HUES64 (cell line): ENCODE results near the gene PSMC3IP.

Source experiments
- H3K27ac ChIP-seq: 2 replicates; pipeline ENCODE4 v1.7.0; 2013; ENCODE audit warnings: low read depth, low read length, inconsistent platforms
- H3K27me3 ChIP-seq: 2 replicates; pipeline ENCODE4 v1.6.1; 2013; ENCODE audit warnings: mild to moderate bottlenecking, low read length; ENCODE audit not compliant: insufficient read depth
- H3K36me3 ChIP-seq: 2 replicates; pipeline ENCODE4 v1.6.1; 2013; ENCODE audit warnings: mild to moderate bottlenecking, low read length; ENCODE audit not compliant: insufficient read depth
- H3K4me1 ChIP-seq: 2 replicates; pipeline ENCODE4 v1.6.1; 2013; ENCODE audit warnings: mild to moderate bottlenecking, low read length, moderate library complexity; ENCODE audit not compliant: insufficient read depth
- H3K4me3 ChIP-seq: 2 replicates; pipeline ENCODE4 v1.5.1; 2013; ENCODE audit warnings: mild to moderate bottlenecking, low read length, moderate library complexity
- H3K9ac ChIP-seq: 2 replicates; pipeline ENCODE4 v1.6.1; 2013; ENCODE audit warnings: mild to moderate bottlenecking, low read depth, low read length
- H3K9me3 ChIP-seq: 2 replicates; pipeline ENCODE4 v1.6.1; 2013; ENCODE audit warnings: low read depth, low read length; ENCODE audit not compliant: insufficient read depth
- WGBS: fragments of 150-250, 120-280 bp; methylation state at CpG from one replicate; pipeline ENCODE4 v1.1.7; 2013; ENCODE audit warnings: missing lambda C conversion rate; 5-methylcytosine and 5-hydroxymethylcytosine counted together

The PSMC3IP gene

DNA sequence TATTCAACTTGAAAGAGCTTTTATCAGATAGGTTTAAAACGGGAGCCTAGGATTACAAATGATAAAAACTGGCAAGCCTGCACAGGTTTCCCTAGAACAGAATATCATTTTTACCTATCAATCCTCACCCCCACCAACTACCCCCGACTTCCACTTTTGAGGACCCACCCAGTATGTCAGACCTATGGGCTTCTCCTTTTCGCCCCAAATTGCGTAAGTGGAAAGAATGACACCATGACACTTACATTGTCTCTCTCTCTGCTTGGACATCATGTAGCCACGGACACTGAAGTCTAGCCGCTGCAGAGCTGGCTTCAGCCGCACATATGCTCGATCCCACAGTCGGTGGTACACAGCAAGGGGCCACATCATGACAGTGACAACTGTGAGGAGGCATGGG lies 7.4 kb upstream of the PSMC3IP start:
- Histone ChIP-seq H3K27me3 (no peaks in the 10 kb centered on the region), H3K27ac (no peak overlapping the region), H3K4me3 (no peak overlapping the region), H3K9ac (no peak overlapping the region), H3K4me1 (no peaks in the 10 kb centered on the region), H3K9me3 (no peaks in the 10 kb centered on the region), H3K36me3 (peaks cover 90% of the 10 kb centered on the region)
- WGBS: 94% methylated on average over 8 of the region's 9 CpGs

DNA sequence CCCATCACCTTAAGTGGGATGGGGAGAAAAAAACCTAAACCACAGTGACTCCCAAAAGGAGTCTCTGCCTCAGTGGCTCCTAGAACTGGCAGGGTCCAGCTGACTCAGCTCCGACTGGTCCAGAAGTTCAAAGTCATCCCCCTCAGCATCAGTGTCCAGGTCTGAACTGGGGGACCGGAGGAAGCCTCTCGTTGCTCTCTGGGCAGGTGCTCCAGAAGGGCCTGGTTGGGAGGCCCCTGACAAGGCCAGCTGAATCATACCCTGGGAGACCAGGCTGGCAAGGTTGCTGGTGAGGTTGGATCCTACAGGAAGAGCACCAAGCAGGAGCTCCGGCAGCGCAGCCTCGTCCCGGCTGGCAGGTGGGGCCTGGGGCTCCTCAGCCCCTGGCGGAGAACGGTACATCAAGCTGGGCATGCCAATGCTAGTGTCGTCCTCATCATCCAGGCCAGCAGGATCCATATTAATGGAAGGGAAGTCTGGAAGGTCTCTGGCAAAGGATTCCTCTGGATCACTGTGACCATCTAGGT lies 4.3 kb upstream of the PSMC3IP start:
- Histone ChIP-seq H3K36me3 (peaks cover 65% of the 10 kb centered on the region), H3K9me3 (no peaks in the 10 kb centered on the region), H3K27ac (no peak overlapping the region), H3K9ac (no peak overlapping the region), H3K4me1 (no peaks in the 10 kb centered on the region; the same call in 1 of the 2 replicates), H3K4me3 (no peak overlapping the region), H3K27me3 (no peaks in the 10 kb centered on the region)
- WGBS: 95% methylated on average over 10 of the region's 10 CpGs

DNA sequence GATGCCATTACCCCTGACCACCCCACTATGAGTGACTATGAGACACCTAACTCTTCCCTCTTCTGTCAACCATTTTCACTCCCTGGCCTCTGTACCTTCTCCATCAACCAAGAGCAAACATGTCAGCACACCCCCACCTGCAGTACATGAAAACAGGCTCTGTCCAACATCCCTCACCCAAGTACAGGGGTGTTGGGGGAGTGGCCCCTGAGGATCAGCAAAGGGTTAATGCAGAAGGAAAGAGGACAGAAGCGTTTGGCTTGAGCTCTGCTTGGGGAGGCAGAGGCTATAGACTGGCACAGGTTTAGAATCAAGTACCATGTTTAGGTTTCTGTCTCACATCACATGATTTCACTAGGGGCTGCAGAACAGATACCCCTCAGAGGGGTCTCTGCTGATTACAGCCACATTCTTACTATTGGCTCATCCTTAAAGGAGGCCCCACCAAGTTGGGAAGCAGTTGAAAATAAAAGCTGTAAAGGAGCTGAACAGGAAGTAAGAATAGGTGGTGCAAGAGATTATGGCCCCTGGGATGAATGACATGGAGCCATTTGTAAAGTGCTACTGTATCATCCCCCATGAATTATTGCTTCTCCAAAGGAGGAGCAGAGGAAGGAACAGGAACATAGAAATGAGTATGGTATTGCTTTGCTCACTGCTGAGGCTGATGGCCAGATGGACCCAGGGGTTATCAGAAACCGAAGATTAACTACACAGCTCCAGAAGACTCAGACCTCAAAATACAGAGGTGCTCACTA lies 2.4 kb upstream of the PSMC3IP start:
- H3K4me3 ChIP-seq: no peak overlapping the region

DNA sequence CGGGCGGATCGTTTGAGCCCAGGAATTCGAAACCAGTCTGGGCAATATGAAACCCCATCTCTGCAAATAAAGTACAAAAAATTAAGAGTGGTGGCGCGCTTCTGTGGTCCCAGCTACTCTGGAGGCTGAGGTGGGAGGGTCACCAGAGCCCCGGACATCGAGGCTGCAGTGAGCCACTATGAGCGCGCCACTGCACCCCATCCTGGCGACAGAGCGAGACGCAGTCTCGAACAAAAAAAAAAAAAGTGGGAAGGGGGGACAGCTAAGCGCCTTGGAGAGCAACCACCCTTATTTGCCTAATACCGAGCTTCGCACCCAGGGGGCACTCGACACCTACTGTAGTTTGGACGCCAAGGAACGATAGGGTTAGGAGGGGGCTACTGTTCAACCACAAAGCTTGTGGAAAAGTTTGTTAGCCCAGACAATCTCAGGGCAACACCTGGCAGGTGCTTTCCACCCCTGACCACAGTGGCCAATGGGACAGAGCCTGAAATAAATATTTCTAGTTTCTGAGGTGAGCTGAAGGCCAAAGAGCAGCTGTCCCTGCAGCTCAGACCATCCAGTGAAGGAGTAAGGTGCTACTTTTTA lies 847 bp upstream of the PSMC3IP start:
- peak overlapping the region; percentile 88 for H3K4me3 ChIP-seq
- H3K27me3 ChIP-seq: no peaks in the 10 kb centered on the region
- H3K9ac ChIP-seq: peak overlapping the region; percentile 94
- WGBS: 2% methylated on average over 19 of the region's 20 CpGs
- H3K27ac ChIP-seq: peak overlapping the region; percentile 77
- no peaks in the 10 kb centered on the region for H3K9me3 ChIP-seq
- no peaks in the 10 kb centered on the region; the same call in 1 of the 2 replicates for H3K4me1 ChIP-seq
- H3K36me3 ChIP-seq: peaks cover 61% of the 10 kb centered on the region

More for the DNA sequence above, 2.4 kb upstream of the PSMC3IP start:
- Histone ChIP-seq H3K9me3 (no peaks in the 10 kb centered on the region), H3K4me1 (no peaks in the 10 kb centered on the region; the same call in 1 of the 2 replicates), H3K27ac (no peak overlapping the region), H3K27me3 (no peaks in the 10 kb centered on the region), H3K36me3 (peaks cover 62% of the 10 kb centered on the region), H3K9ac (no peak overlapping the region)
- 86% methylated on average over 2 of the region's 2 CpGs for WGBS

DNA sequence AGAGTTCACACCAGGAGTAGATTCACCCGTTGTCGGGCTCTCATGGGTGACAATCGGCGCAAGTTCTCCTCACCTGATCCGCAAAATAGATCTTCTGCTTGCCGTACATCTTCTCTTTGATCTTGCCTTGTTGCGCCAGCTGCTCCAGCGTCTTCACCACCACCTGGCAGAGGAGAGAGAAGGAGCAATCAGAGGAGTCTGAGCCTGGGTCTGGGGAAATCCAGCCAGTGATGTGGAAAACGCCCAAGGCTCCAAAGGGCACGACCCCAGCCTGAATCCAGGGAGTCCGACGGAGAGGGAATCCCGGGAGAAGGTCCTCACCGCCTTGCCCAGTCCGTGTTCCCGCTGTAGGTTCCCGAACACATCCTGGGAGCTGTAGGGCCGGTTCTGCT lies 393 bp downstream of the PSMC3IP start:
- Histone ChIP-seq H3K36me3 (peaks cover 61% of the 10 kb centered on the region), H3K4me1 (no peaks in the 10 kb centered on the region; the same call in 1 of the 2 replicates), H3K9ac (peak overlapping the region; percentile 94), H3K27ac (peak overlapping the region; percentile 82), H3K9me3 (no peaks in the 10 kb centered on the region), H3K4me3 (peak overlapping the region; percentile 88), H3K27me3 (no peaks in the 10 kb centered on the region)
- WGBS: 5% methylated on average over 18 of the region's 18 CpGs

DNA sequence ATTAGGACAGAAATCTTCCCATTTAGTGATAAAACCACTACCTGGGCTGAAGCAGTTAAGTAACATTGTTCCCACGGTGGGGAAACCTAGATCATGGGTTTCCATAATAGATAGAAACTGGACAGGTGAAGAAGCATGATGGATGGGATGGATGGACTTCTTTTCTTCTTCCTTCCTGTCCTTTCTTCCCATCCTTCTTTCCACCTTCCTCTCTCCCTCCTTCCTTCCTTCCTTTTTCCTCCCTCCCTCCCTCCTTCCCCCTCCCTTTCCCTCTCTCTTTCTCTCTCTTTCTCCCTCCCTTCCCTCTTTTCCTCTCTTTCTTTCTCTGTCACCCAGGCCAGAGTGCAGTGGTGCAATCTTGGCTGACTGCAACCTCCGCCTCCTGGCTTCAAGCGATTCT lies 3.1 kb downstream of the PSMC3IP start:
- H3K9ac ChIP-seq: no peak overlapping the region
- H3K27me3 ChIP-seq: no peaks in the 10 kb centered on the region

DNA sequence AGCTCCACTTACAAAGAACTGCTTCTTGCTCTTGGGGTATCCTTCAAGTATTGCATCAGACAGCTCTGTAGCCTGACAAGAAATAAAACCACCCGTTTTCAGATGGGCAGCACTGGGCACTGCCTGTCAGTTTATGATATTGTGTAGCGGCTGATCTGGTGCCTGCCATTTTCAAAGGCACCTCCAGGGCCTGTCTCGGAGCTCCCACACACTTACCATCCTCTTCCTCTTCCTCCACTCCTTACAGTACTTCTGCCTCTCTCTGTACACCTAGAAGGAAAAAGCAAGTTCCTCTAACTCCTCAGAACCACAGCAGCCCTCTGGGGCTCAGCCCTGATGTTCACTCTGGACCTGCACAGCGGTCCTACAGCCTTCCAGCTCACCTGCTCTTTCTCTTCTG lies 4.4 kb downstream of the PSMC3IP start:
- Histone ChIP-seq H3K27ac (no peak overlapping the region), H3K9ac (no peak overlapping the region), H3K36me3 (peaks cover 81% of the 10 kb centered on the region), H3K4me3 (no peak overlapping the region), H3K9me3 (no peaks in the 10 kb centered on the region), H3K4me1 (no peaks in the 10 kb centered on the region), H3K27me3 (no peaks in the 10 kb centered on the region)
- WGBS: 95% methylated on average over 4 of the region's 4 CpGs

More for the DNA sequence above, 3.1 kb downstream of the PSMC3IP start:
- no peaks in the 10 kb centered on the region; the same call in 1 of the 2 replicates for H3K4me1 ChIP-seq
- WGBS: 86% methylated on average over 3 of the region's 3 CpGs
- H3K9me3 ChIP-seq: no peaks in the 10 kb centered on the region
- no peak overlapping the region for H3K27ac ChIP-seq
- H3K4me3 ChIP-seq: no peak overlapping the region
- peaks cover 70% of the 10 kb centered on the region for H3K36me3 ChIP-seq

DNA sequence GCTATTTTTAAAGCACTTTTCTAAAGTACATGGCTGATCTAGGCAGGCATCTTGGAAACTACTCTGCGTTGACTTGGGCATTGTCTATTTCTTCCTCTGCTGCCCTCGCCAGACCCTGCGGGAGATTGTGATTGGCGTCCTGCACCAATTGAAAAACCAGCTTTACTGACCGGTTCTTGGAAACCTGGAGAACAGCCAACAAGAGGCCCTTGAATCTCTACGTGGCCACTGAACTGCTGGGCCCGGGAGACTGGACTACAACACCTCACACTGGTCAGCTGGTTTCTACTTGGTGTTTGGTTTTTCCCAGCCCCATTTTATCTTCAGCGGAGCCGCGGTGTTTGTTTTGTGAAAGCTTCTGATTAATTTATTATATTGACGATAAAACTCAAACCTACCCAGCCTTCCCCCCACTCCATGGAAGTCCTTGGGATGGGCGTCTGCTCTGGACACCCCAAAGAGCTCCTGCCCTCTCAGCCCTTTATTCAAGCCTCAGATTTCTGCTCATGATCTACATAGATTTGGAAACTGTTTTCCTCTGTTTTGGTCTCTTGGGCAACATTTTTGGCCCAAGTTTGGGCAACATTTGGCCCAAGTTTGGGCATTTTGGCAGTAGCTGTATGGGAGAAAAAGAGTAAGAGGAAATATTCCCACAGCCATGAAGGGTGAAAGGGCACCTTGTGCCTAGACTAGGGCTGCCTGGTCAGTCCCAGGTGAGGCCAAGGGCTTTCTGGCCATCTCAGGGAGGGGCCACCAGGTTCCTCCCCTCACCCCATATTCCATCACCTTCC lies 5.9 kb downstream of the PSMC3IP start:
- Histone ChIP-seq H3K4me3 (no peak overlapping the region), H3K4me1 (no peaks in the 10 kb centered on the region), H3K9ac (no peak overlapping the region), H3K27me3 (no peaks in the 10 kb centered on the region), H3K9me3 (no peaks in the 10 kb centered on the region), H3K27ac (no peak overlapping the region), H3K36me3 (peaks cover 78% of the 10 kb centered on the region)
- WGBS: 95% methylated on average over 9 of the region's 12 CpGs

DNA sequence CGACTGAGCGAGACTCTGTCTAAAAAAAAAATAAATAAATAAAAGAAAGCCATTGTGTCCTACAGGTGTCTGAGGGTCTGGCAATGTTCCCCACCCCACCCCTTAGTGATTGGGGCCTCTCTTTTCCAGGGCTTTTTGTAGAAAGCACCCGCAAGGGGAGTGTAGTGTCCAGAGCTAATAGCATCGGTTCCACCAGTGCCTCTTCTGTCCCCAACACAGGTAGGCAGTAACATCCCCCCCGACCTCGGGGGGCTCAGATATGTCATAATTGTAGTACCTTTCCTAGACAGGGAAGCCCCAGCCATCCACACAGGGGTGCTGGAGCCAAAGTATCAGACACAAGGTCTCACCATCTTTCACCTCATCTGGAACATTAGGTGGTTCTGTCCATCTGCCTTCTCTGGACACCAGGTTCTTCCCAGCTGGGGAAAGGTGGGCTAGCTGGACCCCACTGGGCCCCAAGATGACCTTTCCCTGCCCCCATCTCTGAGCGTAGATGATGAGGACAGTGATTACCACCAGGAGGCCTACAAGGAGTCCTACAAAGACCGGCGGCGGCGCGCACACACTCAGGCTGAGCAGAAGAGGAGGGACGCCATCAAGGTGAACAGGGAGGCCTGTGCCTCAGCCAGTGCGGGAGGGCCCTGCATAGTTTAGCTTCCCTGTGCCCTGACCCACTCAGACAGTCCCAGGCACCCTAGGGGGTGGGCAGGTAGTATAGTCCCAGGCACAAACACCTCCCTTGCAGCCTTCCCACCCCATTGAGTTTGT lies 9.0 kb downstream of the PSMC3IP start:
- Histone ChIP-seq H3K36me3 (peaks cover 76% of the 10 kb centered on the region), H3K9me3 (no peaks in the 10 kb centered on the region), H3K27ac (no peak overlapping the region), H3K4me3 (no peak overlapping the region), H3K4me1 (peaks cover 5% of the 10 kb centered on the region; the same call in 1 of the 2 replicates), H3K9ac (no peak overlapping the region), H3K27me3 (no peaks in the 10 kb centered on the region)
- 87% methylated on average over 12 of the region's 14 CpGs for WGBS

DNA sequence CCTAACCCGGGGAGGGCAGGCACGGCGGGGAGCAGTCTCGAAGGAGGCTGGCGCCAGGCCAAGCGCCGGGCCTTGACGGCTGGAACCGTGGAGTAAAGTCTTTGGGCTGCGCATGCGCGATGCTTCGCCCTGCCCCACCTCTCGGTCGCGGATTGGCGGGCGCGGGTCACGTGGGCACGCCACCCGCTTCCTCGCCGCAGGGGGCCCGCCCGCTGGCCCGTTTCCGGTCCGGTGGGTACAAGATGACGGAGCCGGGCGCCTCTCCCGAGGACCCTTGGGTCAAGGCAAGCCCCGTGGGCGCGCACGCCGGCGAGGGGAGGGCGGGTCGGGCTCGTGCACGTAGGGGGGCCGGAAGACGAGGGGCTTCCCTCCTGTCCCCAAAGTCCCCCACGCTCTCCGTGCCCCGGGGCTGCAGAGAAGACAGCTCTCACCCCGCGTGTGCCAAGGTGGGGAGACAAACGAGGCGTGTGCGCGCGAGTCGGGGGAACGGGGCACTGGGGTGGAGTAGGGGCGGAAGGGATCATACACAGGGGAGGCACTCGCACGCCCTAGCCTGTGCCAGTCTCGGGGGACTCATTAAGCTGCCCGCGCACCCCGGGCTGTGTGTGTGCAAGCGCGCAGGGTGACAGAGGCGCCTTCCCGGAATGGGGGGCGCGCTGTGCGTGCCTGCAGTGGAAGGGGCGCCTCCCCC lies 10.5 kb downstream of the PSMC3IP start, which contains the start of gene MLX:
MLX (plus strand) TSS at position 218 of the 691 bp plus-strand sequence; CDS start at position 243, 25 bp downstream.
- peak within 1 kb of the TSS; percentile 80 for H3K9ac ChIP-seq
- no peaks in the 10 kb centered on the region for H3K27me3 ChIP-seq
- peaks cover 5% of the 10 kb centered on the region; the same call in 1 of the 2 replicates for H3K4me1 ChIP-seq
- under 1% methylated on average over 72 of the region's 72 CpGs for WGBS
- H3K36me3 ChIP-seq: peaks cover 63% of the 10 kb centered on the region
- no peaks in the 10 kb centered on the region for H3K9me3 ChIP-seq
- peak within 1 kb of the TSS; percentile 83 for H3K4me3 ChIP-seq
- H3K27ac ChIP-seq: peak within 1 kb of the TSS; percentile 88
